Right lobe of liver (tissue), 4 donors: ENCODE data around the gene PNPLA4.

ENCODE experiments used
- CTCF ChIP-seq, 4 donors: fragments of 200-600 bp in 3 of 4; fragments of 450-650 bp in 1 of 4; IDR thresholded peaks; one replicate each; pipeline versions ENCODE4 v1.5.1 to v1.8.0; 2016 to 2022; ENCODE audit warnings: antibody characterized with exemption in 4 of 4, mild to moderate bottlenecking in 2 of 4
- POLR2A ChIP-seq: fragments of 450-650 bp; IDR thresholded peaks from one replicate; pipeline ENCODE4 v1.6.1; 2017; ENCODE audit warnings: antibody characterized with exemption, mild to moderate bottlenecking
- donor health status: DM: no; HTN: no; CAD: no.
- donor health status: DM: no; HTN: no; CAD: no.
- donor health status: DM: no; HTN: yes; CAD: no.

GRCh38 chrX:7927259-7928167, at the start of gene PNPLA4:
- TF ChIP-seq POLR2A (peak; percentile 87), CTCF (IDR thresholded peaks at IDR 0.05) (peak in 2 of 4 donors; percentile 18 to 54)
